GM20000 (cell line): ENCODE measurements around the gene RIC3.

Experiments
- DNase-seq: peaks from one replicate; pipeline ENCODE4 v3.0.0; 2012; ENCODE audit warnings: low spot score
- TF ChIP-seq, protein P1 (sequence below): IDR thresholded peaks from 2 replicates; pipeline ENCODE4 v1.5.1; 2012; ENCODE audit warnings: mild to moderate bottlenecking, control low read depth; ENCODE audit errors: extremely low read depth, missing control alignments

Gene RIC3

GRCh38 chr11:8095371-8095770, 73.5 kb downstream of the RIC3 start:
- DNase-seq: no peak
- TF ChIP-seq, protein P1, sequence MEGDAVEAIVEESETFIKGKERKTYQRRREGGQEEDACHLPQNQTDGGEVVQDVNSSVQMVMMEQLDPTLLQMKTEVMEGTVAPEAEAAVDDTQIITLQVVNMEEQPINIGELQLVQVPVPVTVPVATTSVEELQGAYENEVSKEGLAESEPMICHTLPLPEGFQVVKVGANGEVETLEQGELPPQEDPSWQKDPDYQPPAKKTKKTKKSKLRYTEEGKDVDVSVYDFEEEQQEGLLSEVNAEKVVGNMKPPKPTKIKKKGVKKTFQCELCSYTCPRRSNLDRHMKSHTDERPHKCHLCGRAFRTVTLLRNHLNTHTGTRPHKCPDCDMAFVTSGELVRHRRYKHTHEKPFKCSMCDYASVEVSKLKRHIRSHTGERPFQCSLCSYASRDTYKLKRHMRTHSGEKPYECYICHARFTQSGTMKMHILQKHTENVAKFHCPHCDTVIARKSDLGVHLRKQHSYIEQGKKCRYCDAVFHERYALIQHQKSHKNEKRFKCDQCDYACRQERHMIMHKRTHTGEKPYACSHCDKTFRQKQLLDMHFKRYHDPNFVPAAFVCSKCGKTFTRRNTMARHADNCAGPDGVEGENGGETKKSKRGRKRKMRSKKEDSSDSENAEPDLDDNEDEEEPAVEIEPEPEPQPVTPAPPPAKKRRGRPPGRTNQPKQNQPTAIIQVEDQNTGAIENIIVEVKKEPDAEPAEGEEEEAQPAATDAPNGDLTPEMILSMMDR: no peak

DNA sequence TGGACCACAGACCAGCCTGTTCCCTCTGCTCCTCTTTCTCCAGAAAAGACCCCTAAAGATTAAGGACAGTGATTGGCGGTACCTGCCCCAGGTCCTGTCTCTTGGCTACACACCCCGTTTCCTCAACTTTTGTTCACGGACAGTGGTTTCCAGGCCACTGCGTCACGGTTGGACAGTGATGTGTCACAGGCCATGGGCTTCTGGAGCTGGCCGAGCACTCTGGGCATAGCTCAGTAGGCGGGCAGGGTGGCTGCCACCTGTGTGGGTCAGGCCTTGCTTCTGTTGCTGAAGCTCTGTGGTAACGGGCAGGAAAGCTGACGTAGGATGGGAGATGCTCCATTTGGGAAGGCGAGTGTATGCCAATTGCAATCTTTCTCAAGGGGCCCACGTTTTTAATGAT, 74.2 kb downstream of the RIC3 start:
- TF ChIP-seq, protein P1: no peak
- no peak for DNase-seq

- TF ChIP-seq, protein P1: no peak
- no peak for DNase-seq
Observed at GRCh38 chr11:8093931-8094575, 74.8 kb downstream of the RIC3 start.

GRCh38 chr11:8092587-8093424, 76.0 kb downstream of the RIC3 start:
- peak; percentile 75 for DNase-seq
- TF ChIP-seq, protein P1: peak; percentile 35

DNA sequence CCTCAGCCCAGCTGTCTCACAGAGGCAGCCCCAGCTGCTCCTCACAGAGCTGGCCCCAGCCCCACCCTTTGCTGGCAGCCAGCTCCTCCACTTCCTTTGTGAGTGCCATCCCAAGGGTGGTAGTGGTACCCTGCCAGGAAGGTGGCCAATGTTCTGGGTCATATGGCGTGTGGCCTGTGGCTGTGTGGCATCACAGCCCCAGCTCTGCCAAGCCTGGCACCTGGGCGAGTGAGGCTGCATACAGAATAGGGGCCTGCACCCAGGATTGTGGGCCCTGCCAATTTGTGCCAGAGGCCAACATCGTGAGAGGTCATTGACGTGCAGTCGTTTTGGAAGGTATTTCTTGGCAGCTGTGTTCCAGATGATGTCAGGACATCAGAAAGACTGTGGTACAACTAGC, 77.1 kb downstream of the RIC3 start:
- DNase-seq: no peak

DNA sequence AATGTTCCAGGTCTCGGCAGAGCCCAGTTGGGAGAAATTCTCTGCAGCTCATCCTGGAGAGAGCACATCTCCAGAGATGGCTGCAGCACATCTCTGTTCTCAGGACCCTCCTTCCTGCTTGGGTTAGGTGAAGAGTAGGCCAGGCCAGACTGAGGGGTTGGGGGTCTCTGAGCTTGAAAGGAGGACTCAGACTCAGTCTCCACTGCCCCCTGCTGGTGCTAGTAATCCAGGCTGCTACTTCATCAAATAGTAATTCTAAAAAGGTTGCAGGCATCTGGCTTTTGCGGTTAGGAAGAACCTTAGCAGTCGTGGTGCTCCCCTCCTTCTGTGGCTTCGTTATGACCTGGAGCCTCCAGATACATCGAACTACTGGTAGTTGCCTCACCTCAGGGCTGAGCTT, 78.1 kb downstream of the RIC3 start:
- TF ChIP-seq, protein P1: peak; percentile 12
- DNase-seq: peak; percentile 42

More for the DNA sequence above, 77.1 kb downstream of the RIC3 start:
- TF ChIP-seq, protein P1: no peak

GRCh38 chr11:8089791-8090510, 78.9 kb downstream of the RIC3 start:
- TF ChIP-seq, protein P1: no peak
- DNase-seq: no peak
